Sigmoid colon (tissue), 7 donors: ENCODE measurements around the gene LAMC1. TPM values are rescaled to one million over a fixed set of nuclear protein-coding genes. Genes with fewer than 3 reads are reported as not detected.

Experiments
- DNase-seq: peaks from one replicate; pipeline ENCODE4 v3.0.0-alpha.2; 2019
- H3K27ac ChIP-seq, 4 donors: fragments of 200-600 bp; sonication (generic); one replicate each; pipeline ENCODE4 v1.5.1; 2016 to 2019; ENCODE audit warnings: mild to moderate bottlenecking in 1 of 4
- H3K27me3 ChIP-seq, 3 donors: fragments of 200-600 bp; sonication (generic); one replicate each; pipeline ENCODE4 v1.5.1; 2019; ENCODE audit warnings: mild to moderate bottlenecking in 1 of 3
- H3K36me3 ChIP-seq, 4 donors: fragments of 200-600 bp; sonication (generic); one replicate each; pipeline ENCODE4 v1.5.1; 2016 to 2019
- H3K4me1 ChIP-seq, 4 donors: fragments of 200-600 bp; sonication (generic); one replicate each; pipeline ENCODE4 v1.5.1; 2017 to 2019
- H3K4me3 ChIP-seq, 4 donors: fragments of 200-600 bp; sonication (generic); one replicate each; pipeline ENCODE4 v1.5.1; 2017 to 2019; ENCODE audit warnings: mild to moderate bottlenecking in 2 of 4, moderate library complexity in 1 of 4
- H3K9me3 ChIP-seq, 4 donors: fragments of 200-600 bp in 3 of 4; sonication (generic) in 3 of 4; one replicate each; pipeline versions ENCODE4 v1.5.1 to v1.6.1; 2013 to 2019
- CTCF ChIP-seq, 4 experiments: fragments of 450-650 bp in 3 of 4; fragments of 200-600 bp in 1 of 4; IDR thresholded peaks; one replicate each; pipeline ENCODE4 v1.5.1; 2016 to 2019; ENCODE audit warnings: antibody characterized with exemption in 4 of 4, mild to moderate bottlenecking in 3 of 4, moderate library complexity in 2 of 4
- EP300 ChIP-seq, 4 donors: sonication (generic); formaldehyde crosslinking; IDR thresholded peaks; one replicate each; pipeline ENCODE4 v1.6.1; 2017; ENCODE audit warnings: antibody characterized with exemption in 4 of 4
- POLR2A ChIP-seq, 2 donors: fragments of 450-650 bp; IDR thresholded peaks; one replicate each; pipeline ENCODE4 v1.6.1; 2016; ENCODE audit warnings: antibody characterized with exemption in 2 of 2, mild to moderate bottlenecking in 2 of 2, moderate library complexity in 2 of 2
- POLR2AphosphoS5 ChIP-seq, 4 donors: sonication (generic); formaldehyde crosslinking; IDR thresholded peaks; one replicate each; pipeline ENCODE4 v1.6.1; 2017; ENCODE audit warnings: antibody characterized with exemption in 4 of 4
- WGBS, 2 donors: extraction: QIAGEN DNeasy Blood & Tissue Kit; methylation state at CpG; one replicate each; pipeline ENCODE4 v1.1.7; 2013; 5-methylcytosine and 5-hydroxymethylcytosine counted together
- intact Hi-C: fragments of 100-400 bp; cut with DNase I; formaldehyde crosslinking; loops from one replicate; pipeline ENCODE4 v1.15.1; 2023
- polyA plus RNA-seq, 3 donors: library from polyadenylated mRNA; stranded (reverse); fragments of 200-250 nt; gene quantifications; one replicate each; pipeline ENCODE4 v1.2.3, GENCODE V29; 2013
- total RNA-seq, 4 donors: library from RNA; depleted of rRNA; stranded (reverse); fragments of >200 nt; gene quantifications; one replicate each; pipeline ENCODE4 v1.1.0, GENCODE V29; 2016
- donor health status: healthy with polysubstance abuse.
- donor health status: Bipolar disorder and iron deficiency.
- donor health status: healthy.

Gene LAMC1
- total and polyA plus RNA-seq, 7 donors: 3.5 to 542 (median 269) TPM

- H3K27ac ChIP-seq: peak overlapping the region in 3 of 4 donors; percentile 63 to 77 (median 75)
- DNase-seq: no peak
- TF ChIP-seq CTCF (IDR thresholded peaks at IDR 0.05) (no peak), EP300 (IDR thresholded peaks at IDR 0.05) (no peak)
- H3K9me3 ChIP-seq: no peaks in the 10 kb centered on the region
- peaks cover 0 to 99% (median 93%) of the 10 kb centered on the region in 4 donors for H3K4me1 ChIP-seq
- no peaks in the 10 kb centered on the region for H3K36me3 ChIP-seq
- H3K4me3 ChIP-seq: no peak overlapping the region
- H3K27me3 ChIP-seq: no peaks in the 10 kb centered on the region
- intact Hi-C loops: no loop called here
Measured at GRCh38 chr1:183073320-183073719, 50.1 kb downstream of the LAMC1 start.

- Histone ChIP-seq H3K4me1 (peaks cover 0 to 100% (median 98%) of the 10 kb centered on the region in 4 donors), H3K9me3 (no peaks in the 10 kb centered on the region), H3K4me3 (no peak overlapping the region), H3K27me3 (no peaks in the 10 kb centered on the region), H3K36me3 (no peaks in the 10 kb centered on the region), H3K27ac (peak overlapping the region in 3 of 4 donors; percentile 63 to 77 (median 75))
- 16 to 52% methylated on average over 2 of the region's 2 CpGs for WGBS, 2 donors
- DNase-seq: no peak
- TF ChIP-seq POLR2A (IDR thresholded peaks at IDR 0.05) (no peak), EP300 (IDR thresholded peaks at IDR 0.05) (no peak), CTCF (IDR thresholded peaks at IDR 0.05) (no peak), POLR2AphosphoS5 (IDR thresholded peaks at IDR 0.05) (no peak)
- intact Hi-C loops: no loop called here
Measured at GRCh38 chr1:183074215-183074614, 51.0 kb downstream of the LAMC1 start.

- H3K4me1 ChIP-seq: peaks cover 0 to 100% (median 97%) of the 10 kb centered on the region in 4 donors
- H3K36me3 ChIP-seq: no peaks in the 10 kb centered on the region
- H3K27me3 ChIP-seq: no peaks in the 10 kb centered on the region
- 72 to 89% methylated on average over 1 of the region's 1 CpG for WGBS, 2 donors
- H3K4me3 ChIP-seq: peak overlapping the region in 2 of 4 donors; percentile 10 to 13
- TF ChIP-seq POLR2AphosphoS5 (IDR thresholded peaks at IDR 0.05): peak in 3 of 4 donors; percentile 61 to 86 (median 79)
- TF ChIP-seq POLR2A (IDR thresholded peaks at IDR 0.05): no peak
- peak in 2 of 4 donors; percentile 31 to 42 for TF ChIP-seq EP300 (IDR thresholded peaks at IDR 0.05)
- no peak for TF ChIP-seq CTCF (IDR thresholded peaks at IDR 0.05)
- H3K9me3 ChIP-seq: no peaks in the 10 kb centered on the region
- intact Hi-C loops: no loop called here
- peak overlapping the region in 3 of 4 donors; percentile 63 to 77 (median 75) for H3K27ac ChIP-seq
- no peak for DNase-seq
Measured at GRCh38 chr1:183075861-183076260, 52.6 kb downstream of the LAMC1 start.

GRCh38 chr1:183077097-183077496, 53.9 kb downstream of the LAMC1 start:
- Histone ChIP-seq H3K27me3 (no peaks in the 10 kb centered on the region), H3K4me3 (no peak overlapping the region), H3K4me1 (peaks cover 0 to 93% (median 91%) of the 10 kb centered on the region in 4 donors), H3K36me3 (no peaks in the 10 kb centered on the region), H3K9me3 (no peaks in the 10 kb centered on the region), H3K27ac (peak overlapping the region in 3 of 4 donors; percentile 63 to 77 (median 75))
- intact Hi-C loops: no loop called here
- TF ChIP-seq POLR2A (IDR thresholded peaks at IDR 0.05): no peak
- TF ChIP-seq EP300 (IDR thresholded peaks at IDR 0.05): no peak
- no peak for TF ChIP-seq CTCF (IDR thresholded peaks at IDR 0.05)
- TF ChIP-seq POLR2AphosphoS5 (IDR thresholded peaks at IDR 0.05): no peak
- 16 to 44% methylated on average over 1 of the region's 1 CpG for WGBS, 2 donors
- no peak for DNase-seq
